Thymus (tissue), 11 donors: ENCODE measurements around the gene TSKU. TPM values are rescaled to one million over a fixed set of nuclear protein-coding genes. Genes with fewer than 3 reads are reported as not detected.

Experiments used
- DNase-seq, 9 donors: peaks; one replicate each; pipeline ENCODE4 v3.0.0-alpha.2; 2013; ENCODE audit warnings: low spot score in 9 of 9, low read depth in 6 of 9, missing footprints in 1 of 9
- H3K27ac ChIP-seq, 2 donors: one replicate each; pipeline ENCODE4 v1.5.1; 2013; ENCODE audit warnings: control low read depth in 1 of 2, low read depth in 1 of 2, low read length in 1 of 2, mild to moderate bottlenecking in 1 of 2, moderate library complexity in 1 of 2
- H3K27me3 ChIP-seq, 2 donors: one replicate each; pipeline ENCODE4 v1.5.1; 2013; ENCODE audit warnings: low read length in 1 of 2; ENCODE audit not compliant: control insufficient read depth in 2 of 2, insufficient read depth in 1 of 2
- H3K36me3 ChIP-seq, 2 donors: one replicate each; pipeline ENCODE4 v1.5.1; 2013; ENCODE audit warnings: low read length in 1 of 2, mild to moderate bottlenecking in 1 of 2, moderate library complexity in 1 of 2; ENCODE audit not compliant: control insufficient read depth in 2 of 2, insufficient read depth in 2 of 2
- H3K4me1 ChIP-seq, 2 donors: one replicate each; pipeline ENCODE4 v1.5.1; 2013; ENCODE audit warnings: low read length in 2 of 2; ENCODE audit not compliant: control insufficient read depth in 2 of 2, insufficient read depth in 2 of 2
- H3K4me3 ChIP-seq, 2 donors: one replicate each; pipeline ENCODE4 v1.5.1; 2013; ENCODE audit warnings: low read length in 2 of 2, control low read depth in 1 of 2, mild to moderate bottlenecking in 1 of 2
- H3K9me3 ChIP-seq, 2 donors: one replicate each; pipeline ENCODE4 v1.5.1; 2013; ENCODE audit warnings: low read length in 1 of 2, mild to moderate bottlenecking in 1 of 2; ENCODE audit not compliant: control insufficient read depth in 2 of 2, insufficient read depth in 1 of 2
- WGBS: extraction: QIAGEN DNeasy Blood & Tissue Kit; methylation state at CpG from one replicate; pipeline ENCODE4 v1.1.7; 2013; 5-methylcytosine and 5-hydroxymethylcytosine counted together
- polyA plus RNA-seq: library from polyadenylated mRNA; stranded (reverse); fragments of 200-250 nt; gene quantifications from one replicate; pipeline ENCODE4 v1.2.3, GENCODE V29; 2013
- total RNA-seq: library from RNA; stranded (reverse); fragments of 120-200 nt; gene quantifications from one replicate; pipeline ENCODE4 v1.2.4, GENCODE V29; 2013
- donor health status: healthy.

The TSKU gene
- total and polyA plus RNA-seq, 2 donors = 2.9 to 11.8 TPM

GRCh38 chr11:76839311-76839710 is 56.2 kb downstream of the TSKU start:
- Histone ChIP-seq H3K27ac (no peak overlapping the region), H3K9me3 (peaks cover 0 to 3% of the 10 kb centered on the region in 2 donors), H3K4me1 (peaks cover 0 to 2% of the 10 kb centered on the region in 2 donors), H3K27me3 (peaks cover 4 to 7% of the 10 kb centered on the region in 2 donors), H3K36me3 (no peaks in the 10 kb centered on the region), H3K4me3 (no peak overlapping the region)
- no peak for DNase-seq
- WGBS = 23% methylated on average over 1 of the region's 1 CpG

- DNase-seq = no peak
These were observed 58.8 kb downstream of the TSKU start for GRCh38 chr11:76841923-76842452.

DNA sequence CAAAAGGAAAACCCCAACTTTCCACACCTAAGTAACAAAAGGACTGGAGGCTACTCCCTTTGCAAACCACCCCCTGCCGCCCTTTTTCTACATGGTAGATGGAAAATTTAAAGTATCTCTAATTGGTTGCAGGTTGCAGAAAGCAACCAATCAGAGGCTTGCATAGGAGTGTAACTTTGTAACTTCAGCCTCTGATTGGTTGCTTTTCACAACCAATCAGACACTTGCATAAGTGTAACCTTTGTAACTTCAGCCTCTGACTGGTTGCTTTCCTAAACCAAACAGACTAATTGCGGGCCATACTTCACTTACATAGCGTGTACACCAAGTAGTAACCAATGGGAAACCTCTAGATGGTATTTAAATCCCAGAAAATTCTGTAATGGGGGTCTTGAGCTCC is 60.8 kb downstream of the TSKU start:
- Histone ChIP-seq H3K4me3 (no peak overlapping the region), H3K27me3 (peaks cover 0 to 4% of the 10 kb centered on the region in 2 donors), H3K9me3 (peaks cover 0 to 3% of the 10 kb centered on the region in 2 donors), H3K4me1 (no peaks in the 10 kb centered on the region), H3K27ac (no peak overlapping the region), H3K36me3 (no peaks in the 10 kb centered on the region)
- no peak for DNase-seq
- WGBS = 94% methylated on average over 3 of the region's 3 CpGs

More at GRCh38 chr11:76841923-76842452, 58.8 kb downstream of the TSKU start:
- Histone ChIP-seq H3K4me3 (no peak overlapping the region), H3K36me3 (no peaks in the 10 kb centered on the region), H3K9me3 (peaks cover 0 to 3% of the 10 kb centered on the region in 2 donors), H3K4me1 (peaks cover 0 to 2% of the 10 kb centered on the region in 2 donors), H3K27ac (no peak overlapping the region), H3K27me3 (peaks cover 4 to 7% of the 10 kb centered on the region in 2 donors)
- 88% methylated on average over 4 of the region's 4 CpGs for WGBS

- no peaks in the 10 kb centered on the region for H3K4me1 ChIP-seq
- 90% methylated on average over 10 of the region's 10 CpGs for WGBS
- no peak for DNase-seq
- H3K4me3 ChIP-seq = no peak overlapping the region
- H3K36me3 ChIP-seq = no peaks in the 10 kb centered on the region
- peaks cover 0 to 3% of the 10 kb centered on the region in 2 donors for H3K9me3 ChIP-seq
- H3K27me3 ChIP-seq = peaks cover 0 to 2% of the 10 kb centered on the region in 2 donors
- no peak overlapping the region for H3K27ac ChIP-seq
These were observed 61.4 kb downstream of the TSKU start for GRCh38 chr11:76844511-76844910.

- H3K4me3 ChIP-seq = no peak overlapping the region
- DNase-seq = no peak
- H3K27ac ChIP-seq = no peak overlapping the region
- H3K9me3 ChIP-seq = peaks cover 0 to 3% of the 10 kb centered on the region in 2 donors
- no peaks in the 10 kb centered on the region for H3K36me3 ChIP-seq
- 99% methylated on average over 3 of the region's 3 CpGs for WGBS
- H3K4me1 ChIP-seq = no peaks in the 10 kb centered on the region
- peaks cover 0 to 2% of the 10 kb centered on the region in 2 donors for H3K27me3 ChIP-seq
These were observed 61.9 kb downstream of the TSKU start for GRCh38 chr11:76845069-76845468.

DNA sequence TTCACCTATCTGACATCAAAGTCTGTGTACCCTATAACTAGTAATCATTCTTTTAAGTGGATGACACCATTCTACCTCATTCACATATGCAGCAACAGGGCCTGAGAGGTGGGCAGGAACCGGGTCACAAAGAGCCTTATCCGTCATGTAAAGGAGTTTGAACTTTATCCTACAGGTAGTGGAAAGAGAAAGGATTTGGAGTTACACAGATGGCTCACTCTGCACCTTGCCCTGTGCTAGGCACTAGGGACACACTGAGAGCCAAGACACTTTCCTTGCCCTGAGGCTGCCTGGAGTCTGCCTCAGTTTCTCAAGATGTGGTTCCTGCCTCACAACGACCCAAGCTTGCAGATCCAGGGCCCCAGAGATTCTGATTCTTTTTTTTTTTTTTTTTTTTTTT is 63.3 kb downstream of the TSKU start:
- Histone ChIP-seq H3K36me3 (no peaks in the 10 kb centered on the region), H3K4me1 (no peaks in the 10 kb centered on the region), H3K4me3 (no peak overlapping the region), H3K9me3 (no peaks in the 10 kb centered on the region), H3K27me3 (no peaks in the 10 kb centered on the region), H3K27ac (no peak overlapping the region)
- 94% methylated on average over 3 of the region's 3 CpGs for WGBS
- no peak for DNase-seq

Other genes with a start within 250 kb of the TSKU start
- gene LRRC32, start 112.6 kb upstream of the TSKU start, total RNA-seq = 2.9 TPM
- gene LRRC32, start 112.6 kb upstream of the TSKU start, polyA plus RNA-seq = 29.3 TPM
- gene ACER3, start 77.6 kb downstream of the TSKU start, total RNA-seq = 4.2 TPM
- gene ACER3, start 77.6 kb downstream of the TSKU start, polyA plus RNA-seq = 4.8 TPM